ENCODE measurements around the gene LBX1.

The LBX1 gene

DNA sequence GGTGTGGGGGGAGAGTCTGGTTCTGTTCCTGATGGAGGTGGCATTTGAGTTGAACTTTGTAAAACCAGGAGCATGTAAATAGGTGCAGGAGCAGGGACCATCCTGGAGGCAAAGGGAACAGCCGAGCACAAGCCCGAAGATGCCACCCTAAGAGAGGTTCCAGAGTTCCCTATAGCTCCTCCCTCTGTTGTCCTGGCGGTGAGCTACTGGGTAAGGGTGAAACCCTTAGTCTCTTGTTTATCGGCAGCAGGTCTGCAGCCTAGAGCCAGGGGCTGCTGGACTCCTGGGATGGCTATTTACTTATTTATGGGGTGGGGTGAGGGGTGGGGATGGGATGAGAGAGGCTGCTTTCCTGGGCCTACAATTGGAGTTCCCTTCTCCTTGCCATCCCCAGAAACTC is 6.5 kb upstream of the LBX1 start:
- FAIRE-seq: no peak

DNA sequence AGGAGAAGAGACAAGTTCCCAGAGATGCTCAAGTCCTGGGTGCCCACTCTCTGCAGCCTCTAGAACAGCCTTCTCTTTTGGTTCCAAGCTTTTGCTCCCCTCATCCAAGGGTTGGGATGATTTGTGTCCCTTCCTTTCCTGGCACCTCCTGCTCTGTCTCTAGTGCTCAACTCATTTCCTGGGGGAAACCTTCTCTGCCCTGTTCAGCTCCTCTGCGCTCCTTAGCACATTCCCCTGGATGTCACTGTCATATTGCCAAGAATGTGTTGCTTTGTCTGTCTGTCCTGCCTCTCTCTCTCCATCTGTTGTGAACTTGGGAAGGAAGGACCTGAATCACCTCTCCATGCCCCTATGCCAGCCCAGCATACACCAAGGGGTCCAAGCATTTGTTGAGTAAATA is 5.1 kb upstream of the LBX1 start:
- FAIRE-seq (no peak), DNase-seq (ENCODE audit: insufficient read length, low spot score) (no peak)
- TF ChIP-seq, protein P1, sequence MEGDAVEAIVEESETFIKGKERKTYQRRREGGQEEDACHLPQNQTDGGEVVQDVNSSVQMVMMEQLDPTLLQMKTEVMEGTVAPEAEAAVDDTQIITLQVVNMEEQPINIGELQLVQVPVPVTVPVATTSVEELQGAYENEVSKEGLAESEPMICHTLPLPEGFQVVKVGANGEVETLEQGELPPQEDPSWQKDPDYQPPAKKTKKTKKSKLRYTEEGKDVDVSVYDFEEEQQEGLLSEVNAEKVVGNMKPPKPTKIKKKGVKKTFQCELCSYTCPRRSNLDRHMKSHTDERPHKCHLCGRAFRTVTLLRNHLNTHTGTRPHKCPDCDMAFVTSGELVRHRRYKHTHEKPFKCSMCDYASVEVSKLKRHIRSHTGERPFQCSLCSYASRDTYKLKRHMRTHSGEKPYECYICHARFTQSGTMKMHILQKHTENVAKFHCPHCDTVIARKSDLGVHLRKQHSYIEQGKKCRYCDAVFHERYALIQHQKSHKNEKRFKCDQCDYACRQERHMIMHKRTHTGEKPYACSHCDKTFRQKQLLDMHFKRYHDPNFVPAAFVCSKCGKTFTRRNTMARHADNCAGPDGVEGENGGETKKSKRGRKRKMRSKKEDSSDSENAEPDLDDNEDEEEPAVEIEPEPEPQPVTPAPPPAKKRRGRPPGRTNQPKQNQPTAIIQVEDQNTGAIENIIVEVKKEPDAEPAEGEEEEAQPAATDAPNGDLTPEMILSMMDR (IDR thresholded peaks at IDR 0.05; ENCODE audit: insufficient read depth, missing control alignments): no peak

More for the DNA sequence above, 6.5 kb upstream of the LBX1 start:
- no peak for DNase-seq (ENCODE audit: insufficient read length, low spot score)
- TF ChIP-seq, protein P1 (IDR thresholded peaks at IDR 0.05; ENCODE audit: insufficient read depth, missing control alignments): no peak

DNA sequence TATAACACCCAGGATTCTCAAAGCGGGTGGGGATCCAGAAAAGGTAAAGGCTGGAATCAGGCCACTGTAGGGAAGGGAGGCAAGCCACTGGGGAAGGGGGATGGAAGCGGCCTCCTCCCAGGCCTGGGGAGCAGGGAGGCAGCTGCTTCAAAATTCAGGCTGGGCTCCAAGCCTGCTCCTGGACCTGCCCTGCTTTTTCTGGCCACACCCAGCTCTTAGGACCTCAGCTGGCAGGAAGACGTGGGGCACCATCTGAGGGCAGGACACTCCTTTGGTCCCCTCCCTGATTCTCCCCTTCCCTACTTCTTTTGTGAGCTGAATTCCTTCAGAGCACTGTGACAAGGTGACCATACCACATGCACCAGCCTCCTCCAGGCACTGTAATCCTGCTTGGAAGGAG is 4.6 kb upstream of the LBX1 start:
- TF ChIP-seq, protein P1 (IDR thresholded peaks at IDR 0.05; ENCODE audit: insufficient read depth, missing control alignments): no peak
- no peak for FAIRE-seq
- DNase-seq (ENCODE audit: insufficient read length, low spot score): no peak

DNA sequence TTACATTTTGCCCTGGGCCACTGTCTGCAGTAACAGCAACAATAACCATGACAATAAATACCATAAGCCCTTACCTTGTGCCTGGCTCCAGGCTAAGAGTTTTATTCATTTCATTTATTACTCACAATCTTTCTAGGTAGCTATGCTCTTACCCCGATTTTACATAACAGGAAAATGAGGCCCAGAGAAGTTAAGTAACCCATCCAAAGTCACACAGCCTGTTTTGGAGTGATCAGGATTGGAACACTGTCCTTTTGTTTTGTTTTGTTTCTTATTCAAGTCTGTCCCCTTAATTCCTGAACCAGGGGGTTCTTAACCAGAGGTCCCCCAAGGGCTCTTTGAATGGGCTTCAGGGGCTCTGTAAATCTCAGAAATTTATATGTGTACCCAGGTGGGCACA is 4.2 kb upstream of the LBX1 start:
- DNase-seq (ENCODE audit: insufficient read length, low spot score): no peak
- no peak for FAIRE-seq
- TF ChIP-seq, protein P1 (IDR thresholded peaks at IDR 0.05; ENCODE audit: insufficient read depth, missing control alignments): no peak

DNA sequence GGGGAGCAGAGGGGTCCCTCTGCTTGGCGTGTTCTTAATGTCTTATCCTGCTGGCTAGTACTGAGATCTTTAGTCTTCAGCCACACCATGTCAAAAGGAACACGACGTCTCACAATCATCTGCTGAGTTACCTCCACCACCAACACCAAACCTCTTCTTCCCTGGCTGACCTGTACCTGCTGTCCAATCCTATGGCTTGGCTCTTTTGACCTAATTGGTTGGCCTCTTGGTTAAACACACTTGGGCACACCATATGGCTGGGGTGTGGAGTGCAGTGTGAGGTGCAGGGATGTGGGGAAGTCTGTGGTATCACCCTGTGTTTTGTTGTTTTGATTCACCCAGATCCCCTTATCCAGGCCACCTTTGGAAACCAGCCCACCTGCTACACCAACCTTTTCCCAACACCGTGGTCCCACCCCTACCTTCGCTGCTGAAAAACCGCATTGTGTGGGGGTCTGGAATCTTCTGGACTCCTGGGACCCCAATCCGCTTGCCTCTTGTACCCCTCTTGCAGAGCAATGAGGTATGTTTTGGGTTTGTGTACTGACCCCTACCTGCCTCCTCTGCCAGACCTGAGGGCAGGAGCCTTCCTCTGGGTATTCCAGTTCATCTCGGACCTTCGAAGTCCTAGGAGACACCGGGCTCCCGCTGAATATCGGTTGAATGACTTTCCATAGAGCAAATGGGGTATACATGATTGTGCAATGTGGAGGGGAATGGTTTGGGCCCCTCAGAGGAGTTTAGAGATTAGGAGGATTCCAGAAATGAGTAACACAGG is 2.8 kb upstream of the LBX1 start:
- TF ChIP-seq, protein P1 (IDR thresholded peaks at IDR 0.05; ENCODE audit: insufficient read depth, missing control alignments): no peak
- DNase-seq (ENCODE audit: insufficient read length, low spot score) (no peak), FAIRE-seq (no peak)

DNA sequence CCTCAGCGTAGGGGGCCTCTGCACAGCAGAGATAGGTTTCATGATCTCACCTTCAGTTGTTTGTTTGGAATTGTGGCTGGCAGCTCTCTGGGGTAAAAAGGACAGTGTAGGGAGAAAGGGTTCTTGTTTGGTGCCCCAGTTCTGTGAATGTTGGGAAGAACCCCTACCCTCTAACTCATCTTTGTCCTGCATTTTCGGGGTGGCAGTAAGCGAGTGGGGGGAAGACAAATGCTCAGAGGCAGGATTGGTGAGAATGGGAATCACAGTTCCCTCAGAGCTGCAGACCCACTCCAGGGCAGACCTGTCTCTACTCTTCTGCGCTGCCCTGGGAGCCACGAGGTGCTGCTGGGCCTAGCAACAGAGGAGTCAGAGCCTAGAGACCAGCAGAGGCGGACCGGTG is 1.8 kb upstream of the LBX1 start:
- DNase-seq (ENCODE audit: insufficient read length, low spot score) (no peak), FAIRE-seq (no peak)
- TF ChIP-seq, protein P1 (IDR thresholded peaks at IDR 0.05; ENCODE audit: insufficient read depth, missing control alignments): no peak

DNA sequence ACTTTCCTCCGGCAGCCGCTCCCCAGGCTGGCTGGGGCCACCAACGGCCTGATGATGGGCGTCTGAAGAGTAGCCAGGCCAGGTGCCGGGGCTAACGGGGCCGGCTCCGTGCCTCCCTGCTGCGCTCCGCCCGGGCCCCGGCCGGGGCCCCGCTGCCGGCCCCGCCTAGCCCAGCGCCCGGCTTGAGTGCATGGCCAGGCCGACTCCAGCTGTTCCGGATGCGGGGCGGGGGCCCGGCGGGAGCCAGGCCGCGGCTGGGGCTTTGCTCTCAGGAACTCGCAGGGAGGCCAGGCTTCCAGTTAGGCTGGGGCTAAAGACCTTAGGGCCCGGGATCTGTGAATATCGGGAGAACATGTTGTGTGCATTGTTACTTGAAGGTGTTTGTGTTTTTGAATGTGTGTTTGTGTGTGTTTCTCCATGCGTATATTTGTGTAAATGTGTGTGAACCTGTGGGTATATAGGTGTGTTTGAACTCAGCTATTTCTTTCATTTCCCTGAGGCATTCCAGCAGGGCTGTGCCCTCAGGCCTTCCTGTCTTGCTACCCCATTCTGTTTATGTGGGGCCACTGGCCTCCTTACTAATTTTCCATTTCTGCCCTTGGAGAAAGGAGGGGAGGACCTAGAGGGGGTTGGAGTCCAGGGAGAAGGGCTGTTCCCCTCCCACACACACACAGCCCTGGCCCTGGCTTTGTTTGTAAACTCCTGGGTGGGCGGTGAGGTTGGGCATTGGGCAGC is 1.1 kb upstream of the LBX1 start:
- FAIRE-seq (no peak), DNase-seq (ENCODE audit: insufficient read length, low spot score) (peak; percentile 52)
- TF ChIP-seq, protein P1 (IDR thresholded peaks at IDR 0.05; ENCODE audit: insufficient read depth, missing control alignments): no peak
